Ishikawa (cell line): ENCODE results near the gene NLRC5.

Experiments used
- CEBPB ChIP-seq: IDR thresholded peaks from 2 replicates; pipeline ENCODE4 v1.6.1; 2012
- CREB1 ChIP-seq: IDR thresholded peaks from 2 replicates; pipeline ENCODE4 v1.6.1; 2012; ENCODE audit warnings: low read depth
- EGR1 ChIP-seq: IDR thresholded peaks from 2 replicates; pipeline ENCODE4 v1.6.1; 2012
- EP300 ChIP-seq: IDR thresholded peaks from 2 replicates; pipeline ENCODE4 v1.6.1; 2012; ENCODE audit warnings: borderline replicate concordance
- FOXM1 ChIP-seq: IDR thresholded peaks from 2 replicates; pipeline ENCODE4 v1.6.1; 2012; ENCODE audit warnings: low read depth, borderline replicate concordance
- MAX ChIP-seq: IDR thresholded peaks from 2 replicates; pipeline ENCODE4 v1.6.1; 2012
- NFIC ChIP-seq: IDR thresholded peaks from 2 replicates; pipeline ENCODE4 v1.6.1; 2012
- RAD21 ChIP-seq: IDR thresholded peaks from 2 replicates; pipeline ENCODE4 v1.6.1; 2012; ENCODE audit warnings: low read depth
- REST ChIP-seq: IDR thresholded peaks from 2 replicates; pipeline ENCODE4 v1.6.1; 2012; ENCODE audit warnings: low read depth, mild to moderate bottlenecking
- TAF1 ChIP-seq: IDR thresholded peaks from 2 replicates; pipeline ENCODE4 v1.6.1; 2012; ENCODE audit warnings: low read depth, mild to moderate bottlenecking
- TCF12 ChIP-seq: IDR thresholded peaks from 2 replicates; pipeline ENCODE4 v1.6.1; 2012; ENCODE audit warnings: low read depth
- TEAD4 ChIP-seq: IDR thresholded peaks from 2 replicates; pipeline ENCODE4 v1.6.1; 2012
- USF1 ChIP-seq: IDR thresholded peaks from 2 replicates; pipeline ENCODE4 v1.6.1; 2012
- YY1 ChIP-seq: IDR thresholded peaks from 2 replicates; pipeline ENCODE4 v1.6.1; 2012; ENCODE audit warnings: low read depth
- ZBTB7A ChIP-seq: IDR thresholded peaks from 2 replicates; pipeline ENCODE4 v1.6.1; 2012; ENCODE audit warnings: low read depth

NLRC5 gene

GRCh38 chr16:56950881-56951771 lies 38.2 kb upstream of the NLRC5 start:
- peak; percentile 83 for TF ChIP-seq RAD21
- TF ChIP-seq YY1, result no peak

GRCh38 chr16:56953006-56953405 lies 36.4 kb upstream of the NLRC5 start:
- TF ChIP-seq RAD21, result no peak
- no peak for TF ChIP-seq TCF12
- TF ChIP-seq NFIC, result no peak
- no peak for TF ChIP-seq REST
- TF ChIP-seq CEBPB, result no peak

GRCh38 chr16:56956076-56956475 lies 33.3 kb upstream of the NLRC5 start:
- no peak for TF ChIP-seq USF1
- TF ChIP-seq EGR1, result no peak
- TF ChIP-seq EP300, result no peak
- TF ChIP-seq ZBTB7A, result no peak
- no peak for TF ChIP-seq MAX
- no peak for TF ChIP-seq FOXM1
- TF ChIP-seq REST, result no peak
- TF ChIP-seq CREB1, result no peak
- TF ChIP-seq TAF1, result no peak
- no peak for TF ChIP-seq YY1
- no peak for TF ChIP-seq TEAD4
- TF ChIP-seq NFIC, result no peak
- no peak for TF ChIP-seq RAD21
- no peak for TF ChIP-seq TCF12

GRCh38 chr16:56956756-56957155 lies 32.6 kb upstream of the NLRC5 start:
- TF ChIP-seq REST (no peak), FOXM1 (no peak), RAD21 (no peak), EGR1 (no peak), YY1 (no peak)

GRCh38 chr16:56960681-56961281 lies 28.6 kb upstream of the NLRC5 start:
- TF ChIP-seq NFIC (no peak), REST (no peak)
